ENCODE results near the gene ANKRD65.

DNA sequence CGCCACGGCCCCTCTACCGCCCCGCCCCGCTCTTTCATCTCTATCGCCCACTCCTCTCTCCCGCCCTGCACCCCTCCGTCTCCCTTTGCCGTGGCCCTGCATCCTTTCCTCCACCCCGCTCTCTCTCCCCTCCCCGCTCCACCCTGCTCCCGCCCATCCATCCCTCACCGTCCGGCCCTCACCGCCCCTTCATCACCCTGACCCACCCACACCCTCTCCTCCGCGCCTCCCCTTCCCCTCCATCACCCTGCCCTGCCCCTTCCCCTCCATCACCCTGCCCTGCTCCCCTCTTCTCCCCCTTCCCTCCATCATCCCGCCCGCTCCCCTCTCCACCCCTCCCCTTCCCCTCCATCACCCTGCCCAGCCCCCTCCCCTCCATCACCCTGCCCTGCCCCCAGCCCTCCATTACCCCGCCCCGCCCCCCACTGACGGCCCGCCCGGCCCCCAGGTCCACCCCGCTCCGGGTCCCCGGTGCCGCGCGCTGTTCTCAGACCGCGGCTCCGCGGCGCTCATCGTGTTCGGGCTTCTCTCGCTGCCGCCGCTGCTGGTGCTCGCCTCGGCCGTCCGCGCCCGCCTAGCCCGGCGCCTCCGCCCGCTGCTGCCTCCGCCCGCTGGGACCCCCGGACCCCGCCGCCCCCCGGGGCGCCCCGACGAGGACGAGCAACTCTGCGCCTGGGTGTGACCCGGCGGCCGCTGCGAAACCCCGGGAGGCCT lies 6.2 kb upstream of the ANKRD65 start:
- TF ChIP-seq, protein P1, sequence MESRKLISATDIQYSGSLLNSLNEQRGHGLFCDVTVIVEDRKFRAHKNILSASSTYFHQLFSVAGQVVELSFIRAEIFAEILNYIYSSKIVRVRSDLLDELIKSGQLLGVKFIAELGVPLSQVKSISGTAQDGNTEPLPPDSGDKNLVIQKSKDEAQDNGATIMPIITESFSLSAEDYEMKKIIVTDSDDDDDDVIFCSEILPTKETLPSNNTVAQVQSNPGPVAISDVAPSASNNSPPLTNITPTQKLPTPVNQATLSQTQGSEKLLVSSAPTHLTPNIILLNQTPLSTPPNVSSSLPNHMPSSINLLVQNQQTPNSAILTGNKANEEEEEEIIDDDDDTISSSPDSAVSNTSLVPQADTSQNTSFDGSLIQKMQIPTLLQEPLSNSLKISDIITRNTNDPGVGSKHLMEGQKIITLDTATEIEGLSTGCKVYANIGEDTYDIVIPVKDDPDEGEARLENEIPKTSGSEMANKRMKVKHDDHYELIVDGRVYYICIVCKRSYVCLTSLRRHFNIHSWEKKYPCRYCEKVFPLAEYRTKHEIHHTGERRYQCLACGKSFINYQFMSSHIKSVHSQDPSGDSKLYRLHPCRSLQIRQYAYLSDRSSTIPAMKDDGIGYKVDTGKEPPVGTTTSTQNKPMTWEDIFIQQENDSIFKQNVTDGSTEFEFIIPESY (IDR thresholded peaks at IDR 0.05; ENCODE audit: extremely low read depth, insufficient replicate concordance, low read length): no peak
- TF ChIP-seq POLR2AphosphoS5 (IDR thresholded peaks at IDR 0.05; ENCODE audit: low read depth, low read length) (no peak), FOSL1 (IDR thresholded peaks at IDR 0.05; ENCODE audit: low read depth) (no peak), POLR2A (IDR thresholded peaks at IDR 0.05; ENCODE audit: borderline replicate concordance, extremely low read depth, insufficient read depth, insufficient read length) (no peak), ZNF274 (IDR thresholded peaks at IDR 0.05; ENCODE audit: low read depth, low read length) (no peak), ZFX (IDR thresholded peaks at IDR 0.05) (no peak), EZH2 (IDR thresholded peaks at IDR 0.05) (no peak), YY1 (IDR thresholded peaks at IDR 0.05; ENCODE audit: extremely low read depth, insufficient replicate concordance, low read depth, low read length) (no peak), EZH2phosphoT487 (IDR thresholded peaks at IDR 0.05; ENCODE audit: borderline replicate concordance) (no peak), SP1 (IDR thresholded peaks at IDR 0.05; ENCODE audit: low read depth) (no peak)
- TF ChIP-seq, protein P2, sequence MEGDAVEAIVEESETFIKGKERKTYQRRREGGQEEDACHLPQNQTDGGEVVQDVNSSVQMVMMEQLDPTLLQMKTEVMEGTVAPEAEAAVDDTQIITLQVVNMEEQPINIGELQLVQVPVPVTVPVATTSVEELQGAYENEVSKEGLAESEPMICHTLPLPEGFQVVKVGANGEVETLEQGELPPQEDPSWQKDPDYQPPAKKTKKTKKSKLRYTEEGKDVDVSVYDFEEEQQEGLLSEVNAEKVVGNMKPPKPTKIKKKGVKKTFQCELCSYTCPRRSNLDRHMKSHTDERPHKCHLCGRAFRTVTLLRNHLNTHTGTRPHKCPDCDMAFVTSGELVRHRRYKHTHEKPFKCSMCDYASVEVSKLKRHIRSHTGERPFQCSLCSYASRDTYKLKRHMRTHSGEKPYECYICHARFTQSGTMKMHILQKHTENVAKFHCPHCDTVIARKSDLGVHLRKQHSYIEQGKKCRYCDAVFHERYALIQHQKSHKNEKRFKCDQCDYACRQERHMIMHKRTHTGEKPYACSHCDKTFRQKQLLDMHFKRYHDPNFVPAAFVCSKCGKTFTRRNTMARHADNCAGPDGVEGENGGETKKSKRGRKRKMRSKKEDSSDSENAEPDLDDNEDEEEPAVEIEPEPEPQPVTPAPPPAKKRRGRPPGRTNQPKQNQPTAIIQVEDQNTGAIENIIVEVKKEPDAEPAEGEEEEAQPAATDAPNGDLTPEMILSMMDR (IDR thresholded peaks at IDR 0.05 in 2 of 3, conservative IDR thresholded peaks at IDR 0.05 in 1 of 3; ENCODE audit: borderline replicate concordance in 1 of 3, insufficient read depth in 1 of 3, low read depth in 2 of 3, low read length in 2 of 3): no peak
